GM18951 (cell line): ENCODE data around the gene USP14.

Source experiments
- POLR2A ChIP-seq: IDR thresholded peaks from 4 replicates; pipeline ENCODE4 v1.6.1; 2011; ENCODE audit warnings: mild to moderate bottlenecking; ENCODE audit not compliant: insufficient read length, insufficient read depth; ENCODE audit errors: extremely low read depth
- in situ Hi-C: fragments of 300-500 bp; cut with MboI; formaldehyde crosslinking; loops from one replicate; pipeline ENCODE4 v1.12.0; 2022; ENCODE audit warnings: low sequenced_read_pairs, mixed read lengths, inconsistent platforms; ENCODE audit not compliant: unreplicated experiment

USP14 gene

GRCh38 chr18:231563-231962, 73.2 kb downstream of the USP14 start:
- TF ChIP-seq POLR2A, result no peak
- in situ Hi-C loops, result no loop called here

GRCh38 chr18:240175-240574, 81.8 kb downstream of the USP14 start:
- TF ChIP-seq POLR2A, result no peak
- in situ Hi-C loops, result no loop called here

- in situ Hi-C loops, result no loop called here
- TF ChIP-seq POLR2A, result no peak
Measured at GRCh38 chr18:245282-245847, 87.0 kb downstream of the USP14 start.

GRCh38 chr18:248053-248452, 89.7 kb downstream of the USP14 start:
- in situ Hi-C loops, result no loop called here
- no peak for TF ChIP-seq POLR2A

- in situ Hi-C loops, result no loop called here
Measured at GRCh38 chr18:250685-251084, 92.3 kb downstream of the USP14 start.

GRCh38 chr18:251572-251971, 93.2 kb downstream of the USP14 start:
- in situ Hi-C loops, result no loop called here
- no peak for TF ChIP-seq POLR2A

More at GRCh38 chr18:250685-251084, 92.3 kb downstream of the USP14 start:
- no peak for TF ChIP-seq POLR2A

GRCh38 chr18:253121-253520, 94.8 kb downstream of the USP14 start:
- in situ Hi-C loops, result no loop called here
- no peak for TF ChIP-seq POLR2A

GRCh38 chr18:255171-255570, 96.8 kb downstream of the USP14 start:
- in situ Hi-C loops, result no loop called here
- no peak for TF ChIP-seq POLR2A

- in situ Hi-C loops, result no loop called here
- no peak for TF ChIP-seq POLR2A
Measured at GRCh38 chr18:260547-260946, 102.2 kb downstream of the USP14 start.

- in situ Hi-C loops, result no loop called here
- no peak for TF ChIP-seq POLR2A
Measured at GRCh38 chr18:261398-262073, 103.2 kb downstream of the USP14 start.
